Urinary bladder (tissue), 4 donors: ENCODE measurements around the gene ANKRD26. TPM values are rescaled to one million over a fixed set of nuclear protein-coding genes. Genes with fewer than 3 reads are reported as not detected.
"Not testable (repeated sequence)": the region's sequence is repeated elsewhere in the genome, so short reads cannot be mapped to it uniquely, and the experiment has no call there.

Experiments
- DNase-seq: peaks from one replicate; pipeline ENCODE4 v3.0.0-alpha.2; 2015; ENCODE audit errors: extremely low spot score
- H3K27ac ChIP-seq: one replicate; pipeline ENCODE4 v1.5.1; 2013; ENCODE audit warnings: low read depth, mild to moderate bottlenecking, moderate library complexity
- H3K36me3 ChIP-seq: one replicate; pipeline ENCODE4 v1.6.1; 2013; ENCODE audit warnings: mild to moderate bottlenecking, moderate library complexity; ENCODE audit not compliant: insufficient read depth
- H3K4me1 ChIP-seq: one replicate; pipeline ENCODE4 v1.6.1; 2013; ENCODE audit warnings: mild to moderate bottlenecking, moderate library complexity; ENCODE audit not compliant: insufficient read depth
- H3K4me3 ChIP-seq: one replicate; pipeline ENCODE4 v1.5.1; 2013; ENCODE audit warnings: low read depth, low read length
- WGBS: extraction: QIAGEN DNeasy Blood & Tissue Kit; methylation state at CpG from one replicate; pipeline ENCODE4 v1.1.7; 2013; 5-methylcytosine and 5-hydroxymethylcytosine counted together
- polyA plus RNA-seq: library from polyadenylated mRNA; stranded (reverse); fragments of 200-250 nt; gene quantifications from one replicate; pipeline ENCODE4 v1.2.3, GENCODE V29; 2013
- total RNA-seq: library from RNA; depleted of rRNA; stranded (reverse); fragments of >200 nt; gene quantifications from one replicate; pipeline ENCODE4 v1.2.3, GENCODE V29; 2014
- donor health status: healthy with polysubstance abuse.
- donor health status: healthy.

ANKRD26 gene
- total and polyA plus RNA-seq, 2 donors = 2.5 to 30.3 TPM

GRCh38 chr10:27068217-27068891, 31.9 kb downstream of the ANKRD26 start:
- H3K4me1 ChIP-seq = no peaks in the 10 kb centered on the region
- H3K4me3 ChIP-seq = no peak overlapping the region
- no peak overlapping the region for H3K27ac ChIP-seq
- DNase-seq = no peak
- H3K36me3 ChIP-seq = no peaks in the 10 kb centered on the region
- 94% methylated on average over 2 of the region's 2 CpGs for WGBS

GRCh38 chr10:27065084-27065483, 35.2 kb downstream of the ANKRD26 start:
- Histone ChIP-seq H3K4me1 (no peaks in the 10 kb centered on the region), H3K36me3 (peaks cover 3% of the 10 kb centered on the region), H3K4me3 (no peak overlapping the region), H3K27ac (no peak overlapping the region)
- DNase-seq = no peak
- WGBS = 97% methylated on average over 2 of the region's 2 CpGs

GRCh38 chr10:27052656-27053055, 47.6 kb downstream of the ANKRD26 start:
- no peak overlapping the region for H3K27ac ChIP-seq
- H3K4me1 ChIP-seq = no peaks in the 10 kb centered on the region
- peaks cover 3% of the 10 kb centered on the region for H3K36me3 ChIP-seq
- no peak overlapping the region for H3K4me3 ChIP-seq
- no peak for DNase-seq

GRCh38 chr10:27045247-27045646, 55.0 kb downstream of the ANKRD26 start:
- not testable (repeated sequence) for H3K27ac ChIP-seq, H3K4me1 ChIP-seq, DNase-seq, H3K4me3 ChIP-seq, H3K36me3 ChIP-seq
- WGBS = 92% methylated on average over 4 of the region's 4 CpGs

- Histone ChIP-seq H3K4me3 (no peak overlapping the region), H3K27ac (no peak overlapping the region), H3K4me1 (no peaks in the 10 kb centered on the region), H3K36me3 (peaks cover under 1% of the 10 kb centered on the region)
- DNase-seq = no peak
- 86% methylated on average over 2 of the region's 2 CpGs for WGBS
Observed at GRCh38 chr10:27041196-27041595, 59.1 kb downstream of the ANKRD26 start.

GRCh38 chr10:27038168-27038567, 62.1 kb downstream of the ANKRD26 start:
- no peaks in the 10 kb centered on the region for H3K4me1 ChIP-seq
- 97% methylated on average over 5 of the region's 5 CpGs for WGBS
- no peak overlapping the region for H3K4me3 ChIP-seq
- peaks cover 2% of the 10 kb centered on the region for H3K36me3 ChIP-seq
- no peak for DNase-seq
- H3K27ac ChIP-seq = no peak overlapping the region

- Histone ChIP-seq H3K36me3 (peaks cover 2% of the 10 kb centered on the region), H3K27ac (no peak overlapping the region), H3K4me1 (no peaks in the 10 kb centered on the region), H3K4me3 (no peak overlapping the region)
- 85% methylated on average over 5 of the region's 5 CpGs for WGBS
- DNase-seq = no peak
Observed at GRCh38 chr10:27035163-27035562, 65.1 kb downstream of the ANKRD26 start.

- WGBS = 90% methylated on average over 2 of the region's 2 CpGs
- no peak for DNase-seq
- H3K4me1 ChIP-seq = no peaks in the 10 kb centered on the region
- H3K27ac ChIP-seq = no peak overlapping the region
- H3K36me3 ChIP-seq = peaks cover 2% of the 10 kb centered on the region
- no peak overlapping the region for H3K4me3 ChIP-seq
Observed at GRCh38 chr10:27030060-27030459, 70.2 kb downstream of the ANKRD26 start.

GRCh38 chr10:27022048-27022447, 78.2 kb downstream of the ANKRD26 start:
- H3K36me3 ChIP-seq = no peaks in the 10 kb centered on the region
- WGBS = 79% methylated on average over 2 of the region's 2 CpGs
- H3K4me1 ChIP-seq = no peaks in the 10 kb centered on the region
- H3K4me3 ChIP-seq = no peak overlapping the region
- no peak overlapping the region for H3K27ac ChIP-seq
- no peak for DNase-seq

GRCh38 chr10:27020243-27020642, 80.1 kb downstream of the ANKRD26 start:
- Histone ChIP-seq H3K4me1 (no peaks in the 10 kb centered on the region), H3K36me3 (no peaks in the 10 kb centered on the region), H3K27ac (no peak overlapping the region), H3K4me3 (no peak overlapping the region)
- 92% methylated on average over 5 of the region's 5 CpGs for WGBS
- no peak for DNase-seq

GRCh38 chr10:27019827-27020226, 80.5 kb downstream of the ANKRD26 start:
- H3K36me3 ChIP-seq = no peaks in the 10 kb centered on the region
- 85% methylated on average over 4 of the region's 4 CpGs for WGBS
- no peaks in the 10 kb centered on the region for H3K4me1 ChIP-seq
- H3K27ac ChIP-seq = no peak overlapping the region
- no peak overlapping the region for H3K4me3 ChIP-seq
- no peak for DNase-seq

- no peak overlapping the region for H3K27ac ChIP-seq
- H3K36me3 ChIP-seq = no peaks in the 10 kb centered on the region
- DNase-seq = no peak
- H3K4me1 ChIP-seq = no peaks in the 10 kb centered on the region
- WGBS = 96% methylated on average over 9 of the region's 9 CpGs
- H3K4me3 ChIP-seq = no peak overlapping the region
Observed at GRCh38 chr10:26997610-26998009, 102.7 kb downstream of the ANKRD26 start.

GRCh38 chr10:26994743-26995142, 105.6 kb downstream of the ANKRD26 start:
- no peaks in the 10 kb centered on the region for H3K36me3 ChIP-seq
- 69% methylated on average over 3 of the region's 3 CpGs for WGBS
- no peak overlapping the region for H3K27ac ChIP-seq
- no peak overlapping the region for H3K4me3 ChIP-seq
- no peaks in the 10 kb centered on the region for H3K4me1 ChIP-seq
- DNase-seq = no peak

- Histone ChIP-seq H3K36me3 (no peaks in the 10 kb centered on the region), H3K4me3 (no peak overlapping the region), H3K27ac (no peak overlapping the region), H3K4me1 (no peaks in the 10 kb centered on the region)
- WGBS = 64% methylated on average over 1 of the region's 1 CpG
- no peak for DNase-seq
Observed at GRCh38 chr10:26987851-26988250, 112.4 kb downstream of the ANKRD26 start.

GRCh38 chr10:26983156-26983555, 117.1 kb downstream of the ANKRD26 start:
- Histone ChIP-seq H3K36me3 (no peaks in the 10 kb centered on the region), H3K27ac (no peak overlapping the region), H3K4me1 (no peaks in the 10 kb centered on the region), H3K4me3 (no peak overlapping the region)
- 76% methylated on average over 1 of the region's 1 CpG for WGBS
- DNase-seq = no peak
